GM18951 (cell line): Measurements from ENCODE around the gene ZMYND19.
"Not testable (repeated sequence)": the region's sequence is repeated elsewhere in the genome, so short reads cannot be mapped to it uniquely, and the experiment has no call there.

Source experiments
- POLR2A ChIP-seq: IDR thresholded peaks from 4 replicates; pipeline ENCODE4 v1.6.1; 2011; ENCODE audit warnings: mild to moderate bottlenecking; ENCODE audit not compliant: insufficient read length, insufficient read depth; ENCODE audit errors: extremely low read depth
- in situ Hi-C: fragments of 300-500 bp; cut with MboI; formaldehyde crosslinking; loops from one replicate; pipeline ENCODE4 v1.12.0; 2022; ENCODE audit warnings: low sequenced_read_pairs, mixed read lengths, inconsistent platforms; ENCODE audit not compliant: unreplicated experiment

Gene ZMYND19

DNA sequence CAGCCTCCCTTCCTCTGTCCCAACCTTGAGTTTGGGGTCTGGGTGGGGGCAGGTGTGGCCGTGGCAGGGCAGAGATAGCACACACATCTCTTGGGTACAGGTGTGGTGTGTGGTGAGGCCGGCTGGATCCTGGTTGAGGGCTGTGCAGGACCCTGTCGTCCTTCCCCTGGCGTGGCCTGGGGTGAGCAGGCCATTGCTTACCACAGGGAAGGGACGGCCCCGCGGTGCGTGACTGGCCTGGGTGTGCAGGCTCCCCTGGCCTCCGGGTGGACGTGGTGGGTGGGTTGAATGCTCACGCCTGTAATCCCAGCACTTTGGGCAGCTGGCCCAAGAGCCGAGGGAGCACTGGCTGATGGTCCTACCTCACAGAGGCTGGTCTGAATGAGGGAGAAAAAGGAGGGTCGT lies 16.4 kb upstream of the ZMYND19 start:
- TF ChIP-seq POLR2A, result no peak

DNA sequence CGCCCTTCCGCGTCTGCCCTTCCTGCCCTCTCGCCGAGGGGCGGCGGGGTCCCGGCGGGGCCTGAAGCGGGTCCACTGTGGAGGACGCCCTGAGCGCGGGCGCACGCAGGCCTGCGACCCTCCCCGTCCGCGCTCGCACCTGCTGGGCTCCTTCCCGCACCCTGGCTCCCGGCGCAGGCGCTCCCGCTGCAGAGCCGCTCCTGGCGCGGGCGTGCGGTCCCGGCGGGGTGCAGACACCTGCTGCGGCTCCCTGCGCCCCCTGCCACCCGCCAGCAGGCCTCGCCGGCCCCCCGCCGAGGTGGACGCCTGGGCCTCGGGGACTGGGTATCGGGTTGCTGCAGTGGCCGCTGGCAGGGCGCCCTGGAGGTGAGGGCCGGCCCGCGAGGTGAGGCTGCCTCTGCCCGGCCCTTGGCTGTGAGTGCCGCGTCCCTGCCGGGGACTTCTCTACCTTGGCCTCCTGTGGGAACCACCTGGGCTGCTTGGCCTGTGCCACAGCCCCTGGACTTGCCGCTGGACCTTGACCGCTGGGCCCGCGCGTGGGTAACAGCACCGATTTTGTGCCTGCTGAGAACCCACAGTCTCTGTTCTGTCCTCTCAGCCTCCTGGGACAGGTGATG lies 15.8 kb upstream of the ZMYND19 start:
- TF ChIP-seq POLR2A, result no peak
- in situ Hi-C loops, result no loop called here

More for the DNA sequence above, 16.4 kb upstream of the ZMYND19 start:
- in situ Hi-C loops, result no loop called here

DNA sequence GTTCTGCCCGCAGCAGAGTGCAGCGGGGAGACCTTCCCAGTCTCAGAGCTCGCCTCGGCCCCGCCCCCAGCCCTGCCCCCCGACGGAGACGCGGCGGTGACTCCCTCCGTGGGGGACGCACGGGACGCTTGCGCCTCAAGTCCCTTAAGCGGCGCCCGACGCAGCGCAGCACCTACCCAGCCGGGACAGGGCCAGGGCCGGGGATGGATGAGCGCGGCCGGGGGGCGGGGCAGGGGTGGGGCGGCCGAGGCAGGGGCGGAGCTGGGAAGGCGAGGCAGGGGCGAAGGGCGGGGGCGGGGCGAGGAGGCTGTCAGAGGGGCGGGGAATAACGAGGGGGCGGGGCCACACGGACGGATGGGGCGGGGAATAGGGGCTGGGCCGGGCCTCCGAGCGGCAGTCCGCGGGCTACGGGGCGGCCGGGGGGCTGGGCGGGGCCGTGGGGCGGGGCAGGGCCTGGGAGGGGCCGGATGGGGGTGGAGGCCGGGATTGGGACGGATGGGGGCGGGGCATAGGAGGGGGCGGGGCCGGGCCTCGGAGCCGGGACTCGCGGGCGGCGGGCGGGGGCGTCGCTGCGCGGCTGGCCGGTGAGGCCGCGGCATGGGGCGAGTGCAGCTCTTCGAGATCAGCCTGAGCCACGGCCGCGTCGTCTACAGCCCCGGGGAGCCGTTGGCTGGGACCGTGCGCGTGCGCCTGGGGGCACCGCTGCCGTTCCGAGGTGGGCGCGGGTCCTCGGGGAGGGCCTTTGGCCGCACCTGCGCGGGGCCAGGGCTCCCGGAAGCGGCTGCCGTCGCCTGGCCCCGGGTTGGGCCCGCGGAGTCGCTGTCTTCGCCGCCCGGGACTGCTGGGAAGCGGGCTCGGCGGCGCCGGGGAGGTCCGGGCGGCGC lies 15.1 kb upstream of the ZMYND19 start, which contains the start of gene ARRDC1:
Gene ARRDC1 (plus strand): TSS at position 566 of the 884 bp plus-strand sequence. CDS start 32 bp downstream, at position 598.
- TF ChIP-seq POLR2A, result peak; percentile 77
- in situ Hi-C loops, result no loop called here

DNA sequence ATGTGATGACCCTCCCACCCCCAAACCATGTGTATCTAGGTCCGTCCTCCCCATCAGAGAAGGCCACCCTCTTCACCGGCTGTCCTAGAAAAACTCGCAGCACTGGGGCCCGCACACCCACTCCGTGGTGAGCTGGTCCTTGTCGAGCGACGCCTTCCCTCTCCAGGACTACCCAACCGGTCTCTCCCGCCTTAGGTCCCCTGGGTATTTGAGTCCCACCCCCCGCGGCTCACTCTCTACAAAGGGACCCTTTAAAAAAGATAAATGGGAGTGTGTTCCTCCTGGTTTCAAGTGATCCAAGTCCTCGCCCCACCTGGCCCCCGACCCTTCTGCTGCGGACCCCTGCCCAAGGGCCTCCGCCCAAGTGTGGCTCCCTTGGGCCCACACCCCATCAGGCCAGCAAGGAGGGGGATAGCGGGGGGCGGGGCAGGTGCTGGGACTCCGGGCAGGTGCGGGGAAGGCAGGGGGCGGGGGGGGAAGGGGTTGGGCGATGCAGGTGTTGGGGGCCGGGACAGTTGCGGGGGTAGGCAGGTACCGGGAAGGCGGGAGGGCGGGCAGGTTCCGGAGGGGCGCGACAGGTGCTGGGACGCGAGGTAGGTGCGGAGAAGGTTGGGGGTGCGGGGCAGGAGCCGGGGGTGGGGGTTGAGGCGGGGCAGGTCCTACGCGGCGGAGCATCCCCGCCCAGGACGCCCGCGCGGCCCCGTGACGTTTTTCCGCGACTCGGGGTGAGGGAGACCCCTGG lies 14.2 kb upstream of the ZMYND19 start:
- TF ChIP-seq POLR2A, result no peak
- in situ Hi-C loops, result no loop called here

DNA sequence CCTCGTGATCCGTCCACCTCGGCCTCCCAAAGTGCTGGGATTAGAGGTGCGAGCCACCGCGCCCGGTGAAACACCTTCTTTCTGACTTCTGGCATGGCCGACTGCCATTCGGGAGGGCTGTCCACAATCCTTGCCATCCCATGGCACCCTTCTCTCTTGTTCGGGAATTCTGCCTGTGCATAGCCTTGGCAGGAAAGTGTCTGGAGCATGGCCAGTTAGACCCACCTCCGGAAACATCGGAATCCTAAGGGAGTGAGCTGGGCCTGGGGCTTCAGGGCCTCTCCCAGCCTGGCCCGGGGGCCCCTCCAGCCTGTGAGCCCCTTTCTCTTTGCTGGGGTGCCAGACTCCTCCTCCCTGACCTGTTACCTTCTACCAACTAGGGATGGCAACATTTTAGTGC lies 13.6 kb upstream of the ZMYND19 start:
- TF ChIP-seq POLR2A, result no peak
- in situ Hi-C loops, result no loop called here

DNA sequence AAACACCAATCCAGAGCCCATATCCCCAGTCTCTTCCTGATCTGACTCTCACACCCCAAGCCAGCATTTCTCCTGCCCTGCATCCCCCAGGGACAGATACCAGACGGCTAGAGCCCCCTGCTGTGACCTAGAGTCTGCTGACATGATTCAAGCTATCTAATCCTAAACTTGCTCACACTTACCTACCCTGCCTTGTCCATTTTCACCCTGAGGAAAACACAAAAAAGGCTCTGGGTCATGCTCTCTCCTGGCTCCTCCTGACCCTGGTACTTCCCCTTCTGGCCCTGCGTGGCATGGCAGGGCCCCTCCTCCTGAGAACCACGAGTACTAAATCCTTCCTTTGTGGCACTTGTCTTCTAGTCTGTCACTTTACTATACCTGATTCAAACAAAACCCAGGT lies 12.3 kb upstream of the ZMYND19 start:
- TF ChIP-seq POLR2A, result no peak
- in situ Hi-C loops, result no loop called here

DNA sequence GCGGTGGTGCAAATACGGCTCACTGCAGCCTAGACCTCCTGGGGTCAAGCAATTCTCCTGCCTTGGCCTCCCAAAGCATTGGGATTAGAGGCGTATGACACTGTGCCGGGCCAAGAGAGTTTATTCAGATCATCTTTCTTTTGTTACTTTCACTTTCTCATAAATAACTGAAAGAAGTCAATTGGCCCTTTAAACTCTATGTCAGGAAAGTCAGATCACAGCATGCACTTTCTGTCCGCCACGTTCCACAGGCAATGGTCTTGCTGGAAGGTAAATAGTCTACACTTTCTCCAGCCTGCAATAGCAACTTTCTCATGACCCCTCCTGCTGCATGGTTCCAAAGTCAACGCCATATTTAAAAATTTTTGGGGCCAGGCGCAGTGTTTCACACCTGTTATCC lies 8.6 kb upstream of the ZMYND19 start:
- no peak for TF ChIP-seq POLR2A
- in situ Hi-C loops, result no loop called here

DNA sequence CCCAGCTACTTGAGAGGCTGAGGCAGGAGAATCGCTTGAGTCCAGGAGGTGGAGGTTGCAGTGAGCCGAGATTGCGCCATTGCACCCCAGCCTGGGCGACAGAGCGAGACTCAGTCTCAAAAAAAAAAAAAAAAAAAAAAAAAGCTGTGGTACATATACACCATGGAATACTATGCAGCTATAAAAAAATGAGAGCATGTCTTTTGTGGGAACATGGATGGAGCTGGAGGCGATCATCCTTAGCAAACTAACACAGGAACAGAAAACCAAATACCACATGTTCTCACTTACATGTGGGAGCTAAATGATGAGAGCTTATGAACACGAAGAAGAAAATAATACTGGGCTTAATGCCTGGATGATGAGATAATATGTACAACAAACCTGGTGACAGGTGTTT lies 6.3 kb upstream of the ZMYND19 start:
- in situ Hi-C loops, result not testable (repeated sequence)

DNA sequence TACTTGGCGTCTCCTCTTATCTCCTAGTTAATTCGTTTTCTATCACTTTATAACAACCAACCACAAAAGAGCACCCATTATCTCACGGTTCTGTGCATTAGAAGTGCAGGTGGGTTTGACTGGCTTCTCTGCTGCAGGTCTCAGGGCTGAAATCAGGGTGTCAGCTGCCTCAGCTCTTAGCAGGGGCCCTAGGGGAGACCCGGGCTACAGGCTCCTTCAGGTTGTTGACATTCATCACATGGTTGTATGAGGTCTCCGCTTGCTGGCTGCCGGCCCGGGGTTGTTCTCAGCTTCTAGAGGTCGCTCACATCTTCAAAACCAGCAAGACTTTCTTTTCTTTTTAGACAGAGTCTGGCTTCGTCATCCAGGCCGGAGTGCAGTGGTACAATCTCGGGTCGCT lies 2.9 kb upstream of the ZMYND19 start:
- in situ Hi-C loops, result no loop called here
- TF ChIP-seq POLR2A, result no peak

DNA sequence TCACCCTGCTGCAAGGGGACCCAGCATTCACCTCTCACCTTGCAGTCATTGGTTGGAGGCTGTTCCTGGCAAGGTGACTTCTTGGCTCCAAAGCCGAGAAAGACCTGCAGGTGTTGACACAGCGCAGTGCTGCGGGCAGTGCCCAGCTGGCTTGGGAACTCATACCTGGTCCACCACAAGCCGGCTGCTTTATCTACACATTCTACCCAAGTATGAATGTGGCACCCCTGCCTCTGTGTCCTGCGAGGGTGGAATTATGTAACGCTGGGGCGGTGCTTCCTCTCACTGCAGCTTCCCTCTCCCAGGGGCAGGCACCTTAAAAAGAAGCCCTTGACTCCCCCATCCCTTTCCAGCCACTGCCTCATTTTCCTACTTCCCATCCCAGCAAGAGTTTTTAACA lies 2.5 kb upstream of the ZMYND19 start:
- no peak for TF ChIP-seq POLR2A

DNA sequence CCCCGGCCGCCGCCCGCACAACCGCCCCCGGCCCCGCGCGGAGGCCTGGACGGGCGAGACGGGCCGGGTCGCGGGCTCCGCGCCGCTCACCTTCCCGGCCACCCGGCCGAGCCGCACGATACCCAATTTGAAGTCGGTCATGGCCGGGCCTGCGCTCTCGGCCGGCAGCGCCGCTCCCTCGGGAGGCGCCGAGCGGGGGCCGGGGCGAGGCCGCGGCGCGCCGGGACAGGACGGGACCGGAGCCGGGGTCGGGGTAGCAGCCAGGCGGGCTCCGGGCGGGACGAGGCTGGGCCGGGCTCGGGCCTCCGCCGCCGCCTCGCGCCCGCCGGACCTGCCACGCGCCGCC lies 216 bp downstream of the ZMYND19 start:
- no peak for TF ChIP-seq POLR2A
- in situ Hi-C loops, result no loop called here

More for the DNA sequence above, 2.5 kb upstream of the ZMYND19 start:
- in situ Hi-C loops, result no loop called here

DNA sequence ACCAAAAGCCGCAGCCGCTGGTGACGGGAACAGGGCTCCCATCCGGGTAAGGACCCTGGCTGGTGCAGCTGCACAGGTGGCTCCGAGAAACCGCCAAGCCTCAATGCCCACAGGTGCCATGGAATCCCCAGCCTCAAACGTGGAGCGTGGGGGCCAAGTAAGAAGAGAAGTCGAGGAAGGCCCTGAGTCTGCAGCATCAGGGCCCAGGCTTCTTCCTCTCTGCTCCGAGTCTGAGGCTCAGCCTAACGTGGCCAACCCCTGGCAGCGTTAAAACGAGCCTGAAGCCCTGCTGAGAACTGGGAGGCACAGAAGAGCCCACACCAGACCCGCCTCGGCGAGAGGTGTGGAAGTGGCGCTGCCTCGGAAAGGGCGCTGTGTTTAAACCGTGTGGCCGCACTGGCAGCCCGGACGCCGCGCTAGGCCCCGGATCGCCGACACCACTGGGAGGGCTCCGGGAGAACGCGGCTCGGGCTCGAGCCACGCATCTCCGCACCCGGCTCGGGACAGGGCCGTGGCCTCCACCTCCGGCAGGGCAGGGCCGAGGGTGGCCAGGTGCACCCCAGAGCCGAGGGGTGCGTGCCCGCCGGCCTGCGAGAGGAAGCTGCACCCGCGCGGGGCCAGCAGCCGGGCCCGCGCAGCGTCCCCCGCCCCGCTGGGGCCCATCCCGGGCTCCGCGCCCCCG lies 730 bp downstream of the ZMYND19 start:
- in situ Hi-C loops, result no loop called here
- no peak for TF ChIP-seq POLR2A

DNA sequence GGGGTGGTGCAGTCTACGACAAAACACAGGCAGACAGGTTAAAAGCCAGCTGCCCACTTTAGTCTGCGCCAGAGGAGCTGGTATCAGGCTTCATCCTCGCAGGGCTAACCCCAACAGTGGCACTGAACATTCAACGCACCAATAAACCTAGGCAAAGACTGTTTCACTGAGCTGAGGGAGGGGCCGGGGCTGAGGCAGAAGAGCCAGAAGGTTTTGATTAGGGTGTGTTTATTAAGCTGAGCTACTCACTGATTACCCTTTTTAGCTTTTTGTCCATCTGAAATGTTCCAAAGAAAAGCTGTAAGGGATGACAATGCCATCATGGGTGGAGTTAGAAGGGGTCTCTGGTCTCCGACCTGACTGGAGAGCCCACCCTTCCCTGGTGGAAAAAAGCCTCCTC lies 1.4 kb downstream of the ZMYND19 start:
- no peak for TF ChIP-seq POLR2A
- in situ Hi-C loops, result no loop called here

DNA sequence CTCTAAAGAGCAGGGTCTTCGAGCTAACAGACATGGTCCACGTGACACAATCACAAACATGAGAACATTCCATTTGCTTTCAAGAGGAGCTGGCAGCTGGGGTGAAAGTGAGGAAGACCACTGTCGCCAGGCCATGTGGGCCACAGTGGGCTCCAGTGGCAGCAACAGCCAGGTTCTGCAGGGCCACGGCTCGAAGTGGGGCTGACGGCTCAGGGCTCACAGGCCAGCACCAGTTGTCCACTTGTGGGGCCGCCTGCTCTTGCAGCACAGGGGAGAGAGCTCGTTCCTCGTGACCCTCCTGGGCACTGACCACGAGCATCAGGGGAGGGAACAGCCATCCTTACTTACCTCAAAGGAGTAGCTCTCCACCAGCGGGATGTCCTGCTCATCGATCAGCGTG lies 2.0 kb downstream of the ZMYND19 start:
- no peak for TF ChIP-seq POLR2A
- in situ Hi-C loops, result no loop called here
